ENCODE measurements around the gene ATRIP.
"Not testable (repeated sequence)": the region's sequence is repeated elsewhere in the genome, so short reads cannot be mapped to it uniquely, and the experiment has no call there.

DNA sequence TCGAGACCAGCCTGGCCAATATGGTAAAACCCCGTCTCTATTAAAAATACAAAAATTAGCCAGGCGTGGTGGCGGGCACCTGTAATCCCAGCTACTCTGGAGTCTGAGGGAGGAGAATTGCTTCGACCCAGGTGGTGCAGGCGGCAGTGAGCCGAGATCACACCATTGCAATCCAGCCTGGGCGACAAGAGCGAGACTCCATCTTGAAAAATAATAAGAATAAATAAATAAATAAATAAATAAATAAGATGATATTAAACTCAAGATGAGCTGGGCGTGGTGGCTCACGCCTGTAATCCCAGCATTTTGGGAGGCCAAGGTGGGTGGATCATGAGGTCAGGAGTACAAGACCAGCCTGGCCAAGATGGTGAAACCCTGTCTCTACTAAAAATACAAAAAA, 34.4 kb downstream of the ATRIP start:
- TF ChIP-seq, protein P1, sequence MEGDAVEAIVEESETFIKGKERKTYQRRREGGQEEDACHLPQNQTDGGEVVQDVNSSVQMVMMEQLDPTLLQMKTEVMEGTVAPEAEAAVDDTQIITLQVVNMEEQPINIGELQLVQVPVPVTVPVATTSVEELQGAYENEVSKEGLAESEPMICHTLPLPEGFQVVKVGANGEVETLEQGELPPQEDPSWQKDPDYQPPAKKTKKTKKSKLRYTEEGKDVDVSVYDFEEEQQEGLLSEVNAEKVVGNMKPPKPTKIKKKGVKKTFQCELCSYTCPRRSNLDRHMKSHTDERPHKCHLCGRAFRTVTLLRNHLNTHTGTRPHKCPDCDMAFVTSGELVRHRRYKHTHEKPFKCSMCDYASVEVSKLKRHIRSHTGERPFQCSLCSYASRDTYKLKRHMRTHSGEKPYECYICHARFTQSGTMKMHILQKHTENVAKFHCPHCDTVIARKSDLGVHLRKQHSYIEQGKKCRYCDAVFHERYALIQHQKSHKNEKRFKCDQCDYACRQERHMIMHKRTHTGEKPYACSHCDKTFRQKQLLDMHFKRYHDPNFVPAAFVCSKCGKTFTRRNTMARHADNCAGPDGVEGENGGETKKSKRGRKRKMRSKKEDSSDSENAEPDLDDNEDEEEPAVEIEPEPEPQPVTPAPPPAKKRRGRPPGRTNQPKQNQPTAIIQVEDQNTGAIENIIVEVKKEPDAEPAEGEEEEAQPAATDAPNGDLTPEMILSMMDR (IDR thresholded peaks at IDR 0.05; ENCODE audit: control extremely low read depth in 1 of 3, insufficient read depth in 1 of 3, low read depth in 1 of 3, low read length in 3 of 3) = not testable (repeated sequence)
- not testable (repeated sequence) for TF ChIP-seq POLR2AphosphoS5 (IDR thresholded peaks at IDR 0.05; ENCODE audit: low read depth, low read length); SUZ12 (IDR thresholded peaks at IDR 0.05; ENCODE audit: low read length); TEAD4 (IDR thresholded peaks at IDR 0.05; ENCODE audit: low read depth, low read length); SIRT6 (IDR thresholded peaks at IDR 0.05; ENCODE audit: low read length); POLR2A (IDR thresholded peaks at IDR 0.05; ENCODE audit: control extremely low read depth in 1 of 2, low read depth in 2 of 2, low read length in 2 of 2); RNF2 (IDR thresholded peaks at IDR 0.05; ENCODE audit: borderline replicate concordance, low read depth, low read length, missing control alignments, poor library complexity, severe bottlenecking); HDAC2 (IDR thresholded peaks at IDR 0.05; ENCODE audit: borderline replicate concordance in 1 of 2, low read depth in 2 of 2, low read length in 2 of 2); EZH2 (IDR thresholded peaks at IDR 0.05; ENCODE audit: low read depth, low read length, severe bottlenecking)

All from H1 (cell line).